HG03520 (cell line): Measurements from ENCODE around the gene EGR1.

ENCODE experiments used
- ATAC-seq: cut with Tn5 transposase; IDR thresholded peaks from one replicate; pipeline ENCODE4 v1.9.1; 2021; ENCODE audit warnings: mild to moderate bottlenecking, moderate library complexity; ENCODE audit not compliant: unreplicated experiment

The EGR1 gene

GRCh38 chr5:138465261-138466124 lies at the start of gene EGR1:
Gene EGR1, plus strand, starts transcription at chr5:138465479. Its CDS starts 283 bp downstream, at chr5:138465762.
- ATAC-seq: peak; percentile 44

DNA sequence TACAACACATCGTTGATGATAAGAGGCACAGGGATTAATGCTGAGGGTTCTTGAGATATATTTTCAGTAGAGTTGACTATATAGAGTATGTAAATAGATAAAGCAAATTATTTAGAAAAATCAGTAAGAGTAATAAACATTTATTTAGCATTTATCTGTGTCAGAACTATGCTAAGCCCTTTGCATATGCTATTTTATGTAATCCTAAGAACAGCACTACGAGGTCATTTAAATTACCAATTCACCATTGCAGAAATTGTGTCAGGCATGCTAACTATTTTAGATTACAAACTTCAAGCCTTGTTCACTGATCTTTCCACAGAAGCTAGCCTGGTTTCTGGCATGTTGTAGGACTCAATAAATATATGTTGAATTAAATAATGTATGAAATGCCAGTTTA lies 46.8 kb upstream of the EGR1 start:
- no peak for ATAC-seq

DNA sequence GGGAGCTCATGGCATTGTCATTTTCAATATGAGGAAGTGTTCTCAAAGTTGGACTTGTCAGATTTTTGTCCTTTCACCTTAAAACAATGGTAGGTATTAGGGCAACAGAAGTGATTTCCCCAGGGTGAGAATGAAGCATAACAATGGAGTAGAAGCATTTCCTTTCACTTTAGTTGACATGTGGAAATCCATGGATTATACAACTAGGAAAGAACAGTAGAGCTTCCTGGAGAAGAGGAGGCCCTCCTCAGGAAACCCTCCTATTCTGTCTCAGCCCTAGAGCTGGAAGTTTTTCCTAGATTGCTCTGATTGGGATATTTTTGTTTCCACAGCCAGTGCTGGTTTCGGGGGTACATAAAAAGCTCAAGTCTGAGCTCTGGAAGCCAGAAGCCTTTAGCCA lies 40.2 kb upstream of the EGR1 start:
- no peak for ATAC-seq

DNA sequence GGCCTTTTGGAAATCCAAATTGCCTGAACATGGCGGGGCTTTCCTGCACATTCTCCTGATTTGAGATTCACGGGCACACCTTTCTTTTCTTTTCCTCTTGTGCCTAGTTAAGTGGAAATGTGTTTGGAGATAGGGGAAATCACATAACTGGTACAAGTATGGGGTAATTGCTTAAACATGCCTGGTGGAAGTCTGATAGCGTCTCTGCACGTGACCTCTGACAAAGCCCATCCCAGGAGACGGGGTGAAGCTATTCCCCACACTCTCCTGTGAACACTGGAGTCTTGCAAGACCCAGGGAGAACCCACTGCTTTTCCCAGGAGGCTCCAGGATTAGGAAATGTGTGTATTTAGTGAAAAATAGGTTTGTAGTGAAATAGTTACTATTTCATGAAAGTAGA lies 29.3 kb upstream of the EGR1 start:
- ATAC-seq: no peak

GRCh38 chr5:138438003-138438723 lies 27.1 kb upstream of the EGR1 start:
- ATAC-seq: no peak

GRCh38 chr5:138438724-138439476 lies 26.4 kb upstream of the EGR1 start, which contains the start of gene REEP2:
Gene REEP2, plus strand, starts transcription at chr5:138439057. Its CDS starts 152 bp downstream, at chr5:138439209.
- ATAC-seq: peak; percentile 79

DNA sequence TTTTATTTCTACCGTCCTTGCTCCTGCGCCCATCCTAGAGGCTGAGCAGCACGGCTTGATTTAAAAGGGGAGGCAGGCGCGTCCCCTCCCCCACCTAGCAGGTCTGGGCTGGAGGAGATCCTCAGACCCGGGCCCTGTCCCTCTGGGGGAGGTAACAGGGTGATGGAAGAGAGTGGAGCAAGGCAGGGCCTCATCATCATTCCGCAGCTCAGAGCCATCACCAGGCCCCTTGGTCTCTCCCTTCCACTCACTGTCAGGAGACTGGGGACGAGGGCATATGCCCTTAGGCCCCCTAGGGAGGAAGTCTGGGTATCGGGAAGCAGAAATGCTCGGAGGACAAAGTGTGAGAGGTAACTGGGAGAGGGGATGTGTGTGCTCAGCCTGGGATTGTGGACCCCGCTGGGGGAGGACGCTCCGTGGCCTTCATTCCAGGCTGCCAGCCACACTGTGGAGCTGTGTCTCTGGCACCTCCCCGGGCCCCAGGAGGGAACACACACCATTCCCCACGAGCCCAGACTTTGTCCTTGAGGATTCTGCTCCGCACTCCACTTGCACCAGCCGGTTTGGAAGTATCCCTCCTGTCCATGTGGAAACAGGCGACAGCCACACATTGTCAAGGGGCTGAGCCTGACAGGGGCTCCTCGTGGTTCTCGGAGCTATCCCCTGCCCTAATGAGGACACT lies 25.7 kb upstream of the EGR1 start:
- no peak for ATAC-seq

DNA sequence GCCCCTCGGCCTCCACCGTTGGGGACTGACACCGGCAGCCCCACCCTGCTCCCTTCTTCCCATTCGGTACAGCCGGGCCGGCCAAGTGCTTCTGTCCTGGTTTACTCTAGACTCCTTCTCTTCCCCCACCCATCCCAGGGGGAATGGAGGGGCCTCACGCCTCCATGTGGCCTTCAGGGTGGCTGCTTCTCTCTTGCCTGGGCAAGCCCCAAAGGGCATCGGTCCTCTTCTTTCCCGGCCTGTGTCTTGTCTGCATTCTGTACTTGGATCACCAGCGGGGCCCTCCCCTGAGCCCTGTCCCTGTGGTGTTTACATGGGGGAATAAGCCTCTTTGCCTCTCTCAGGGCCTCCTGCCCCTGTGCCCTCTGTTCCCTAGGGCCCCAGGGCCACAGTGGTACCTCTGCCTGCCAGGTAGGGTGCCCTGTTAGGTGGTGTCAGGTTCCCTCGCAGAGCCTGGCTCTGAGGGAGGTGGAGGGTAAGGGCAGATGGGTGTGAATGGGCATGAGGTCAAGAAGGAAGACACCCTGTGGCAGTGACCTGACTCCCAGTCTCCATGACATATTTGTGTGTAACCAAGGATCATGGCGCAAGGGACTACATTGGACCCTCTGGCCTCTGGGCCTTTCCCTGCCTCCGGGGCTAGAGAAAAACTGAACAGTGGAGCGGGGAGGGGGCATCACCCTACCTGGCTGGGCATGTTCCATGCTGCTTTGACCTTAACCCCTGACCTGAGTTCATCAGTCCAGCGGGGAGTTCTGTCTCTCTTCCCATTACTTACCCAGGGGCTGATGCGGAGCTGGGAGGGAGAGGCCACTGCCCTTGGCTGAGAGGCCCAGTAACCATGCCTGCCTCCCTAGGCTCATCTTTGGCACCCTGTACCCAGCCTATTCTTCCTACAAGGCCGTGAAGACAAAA lies 24.9 kb upstream of the EGR1 start:
- ATAC-seq: no peak

DNA sequence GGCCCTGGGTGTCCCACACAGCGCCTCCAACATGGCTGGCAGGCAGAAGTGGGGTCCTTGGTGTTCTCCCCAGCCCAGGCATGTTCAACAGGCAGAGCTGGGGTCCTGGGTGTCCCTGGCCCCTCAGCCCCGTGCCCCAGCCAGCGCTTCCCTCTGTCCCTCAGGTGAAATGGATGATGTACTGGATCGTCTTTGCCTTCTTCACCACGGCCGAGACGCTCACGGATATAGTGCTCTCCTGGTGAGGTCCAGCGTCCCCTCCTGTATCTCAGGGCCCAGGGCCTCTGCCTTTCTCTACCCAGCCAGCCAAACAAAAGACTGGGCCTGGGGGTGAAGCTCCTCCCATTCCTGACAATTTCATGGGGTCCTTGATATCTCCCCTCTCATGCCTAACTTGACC lies 24.1 kb upstream of the EGR1 start:
- no peak for ATAC-seq

- no peak for ATAC-seq
These were observed 21.1 kb upstream of the EGR1 start for GRCh38 chr5:138444078-138444773.

GRCh38 chr5:138444774-138445546 lies 20.3 kb upstream of the EGR1 start:
- ATAC-seq: no peak

GRCh38 chr5:138445547-138446271 lies 19.6 kb upstream of the EGR1 start:
- no peak for ATAC-seq

- ATAC-seq: no peak
These were observed 17.2 kb upstream of the EGR1 start for GRCh38 chr5:138448070-138448469.

DNA sequence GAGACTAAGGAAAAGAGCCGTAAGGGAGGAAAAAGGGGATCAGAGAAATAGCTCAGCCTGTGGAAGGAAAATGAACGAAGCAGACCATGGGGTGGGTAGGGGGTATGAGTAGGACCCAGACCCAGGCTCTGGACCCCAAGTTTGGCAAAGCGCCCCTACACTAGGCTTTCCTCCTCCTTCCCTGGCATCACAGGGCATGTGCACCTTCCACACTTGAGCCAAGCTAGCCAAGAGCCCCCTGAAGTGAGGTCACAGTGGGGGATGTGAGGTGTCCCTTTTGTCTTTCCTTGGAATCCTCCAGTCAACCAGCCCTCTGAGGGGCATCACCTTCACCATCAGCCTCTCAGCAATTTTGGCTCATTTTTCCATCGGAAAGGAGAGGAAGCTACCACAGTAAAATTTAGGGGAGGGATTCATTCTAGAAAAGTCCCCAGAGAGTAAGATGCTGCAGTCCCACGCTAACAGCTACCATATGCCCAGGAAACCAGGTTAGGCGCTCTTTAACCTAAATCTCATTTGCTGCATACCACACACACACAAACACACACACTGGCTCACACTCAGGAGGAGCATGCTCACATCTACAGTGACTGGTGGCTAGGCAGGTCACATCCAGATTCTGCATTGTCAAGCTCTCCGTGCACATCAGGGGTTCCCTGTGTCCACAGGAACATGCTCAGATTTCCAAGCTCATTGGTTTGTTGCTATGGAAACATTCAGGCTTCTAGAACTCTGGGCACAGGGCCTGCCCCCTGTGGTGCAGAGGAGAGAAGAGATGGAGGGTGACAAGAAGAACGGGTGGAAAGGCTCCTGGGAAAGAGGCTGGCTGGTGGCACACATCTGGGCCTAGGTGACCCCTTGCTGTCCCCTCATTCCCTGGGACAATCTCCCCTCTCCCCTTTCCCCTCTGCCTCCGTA lies 16.5 kb upstream of the EGR1 start:
- ATAC-seq: no peak

DNA sequence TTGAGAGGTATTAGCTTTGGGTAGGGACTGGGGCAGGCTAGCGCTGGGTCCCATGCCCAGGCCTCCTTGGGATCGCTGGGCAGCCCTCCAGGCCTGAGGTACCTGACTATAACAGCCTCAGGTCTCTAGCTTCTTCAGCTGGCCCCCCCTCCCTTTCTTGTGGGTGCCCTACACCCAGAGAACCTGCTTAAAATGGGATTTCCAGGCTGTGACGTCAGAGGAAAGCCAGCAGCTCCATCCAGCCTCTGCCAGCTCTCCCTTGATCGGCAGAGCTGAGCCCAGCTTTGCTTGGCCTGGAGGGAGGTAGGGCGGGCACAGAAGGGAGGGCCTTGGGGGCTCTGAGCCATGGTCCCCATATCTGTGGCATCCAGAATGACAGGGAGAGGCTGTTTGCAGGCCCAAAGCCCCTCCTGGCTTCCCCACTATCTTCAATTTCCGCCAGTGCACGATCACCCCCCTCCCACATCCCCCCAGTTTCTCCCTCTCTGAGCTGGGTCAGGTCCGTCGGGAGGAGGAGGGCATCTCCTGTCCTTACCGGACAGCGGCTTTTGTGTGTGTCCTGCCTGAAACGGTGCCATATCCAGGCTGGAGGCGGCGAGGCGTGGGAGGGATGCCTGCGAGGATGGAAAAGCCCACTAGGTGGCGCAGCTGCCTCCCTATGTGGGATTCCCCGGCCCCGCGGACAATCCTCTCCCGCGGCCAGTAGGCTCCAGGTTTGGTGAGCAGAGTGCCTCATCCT lies 15.6 kb upstream of the EGR1 start:
- ATAC-seq: no peak

GRCh38 chr5:138450971-138451370 lies 14.3 kb upstream of the EGR1 start:
- ATAC-seq: no peak
